DOHH2 (cell line): ENCODE results near the gene CDK6.

Experiments used
- CTCF ChIP-seq: fragments of 200-600 bp; sonication (generic); IDR thresholded peaks from one replicate; pipeline ENCODE4 v1.5.1; 2014; ENCODE audit warnings: antibody characterized with exemption, mild to moderate bottlenecking, low read depth, low read length; ENCODE audit not compliant: poor library complexity, severe bottlenecking
- EZH2phosphoT487 ChIP-seq: fragments of 200-600 bp; sonication (generic); IDR thresholded peaks from 2 replicates; pipeline ENCODE4 v1.6.1; 2017; ENCODE audit warnings: borderline replicate concordance, mild to moderate bottlenecking, antibody characterized with exemption, low read length, moderate library complexity, mixed read lengths

GRCh38 chr7:92598310-92598981, 237.9 kb downstream of the CDK6 start:
- TF ChIP-seq CTCF (no peak), EZH2phosphoT487 (no peak)
